HCT116 (cell line): ENCODE data around the gene SAYSD1. TPM values are rescaled to one million over a fixed set of nuclear protein-coding genes. Genes with fewer than 3 reads are reported as not detected.

ENCODE experiments used
- ATAC-seq: fragments of 200-7000 bp; cut with Tn5 transposase; 2 replicates; pipeline ENCODE4 v1.9.1; 2020; ENCODE audit warnings: mild to moderate bottlenecking, moderate library complexity
- BruUV-seq: library from RNA; stranded (reverse); fragments of 400-500 nt; replicated peaks from 2 replicates; lab custom pipeline; 2021; lab: Mats Ljungman, UMichigan
- CTCF ChIA-PET: fragments of 300-600 bp; sonication (Branson Sonifier 250); formaldehyde crosslinking; loops from one replicate; lab custom pipeline; 2021; ENCODE audit warnings: antibody characterized with exemption; lab: Charles Lee
- POLR2A ChIA-PET: fragments of 300-600, 350-600 bp; sonication (Branson Sonifier 250); formaldehyde crosslinking; loops from one replicate; lab custom pipeline; 2021; ENCODE audit warnings: antibody characterized with exemption; lab: Charles Lee
- RAD21 ChIA-PET, 2 experiments: fragments of 300-600 bp; sonication (Branson Sonifier 250); formaldehyde crosslinking; loops; one replicate each; lab custom pipeline; 2023; ENCODE audit warnings: low total read pairs in 2 of 2; ENCODE audit not compliant: uncharacterized antibody in 2 of 2, unreplicated experiment in 2 of 2, low non-redundant PET in 1 of 2; lab: Charles Lee
- DNase-seq: peaks from one replicate; pipeline ENCODE4 v3.0.0-alpha.2; 2010; ENCODE audit warnings: low read depth, low spot score
- H2AFZ ChIP-seq: fragments of 200-600 bp; shearing (Covaris generic), sonication (generic); 2 replicates; pipeline ENCODE4 v1.6.1; 2017; ENCODE audit warnings: low read depth, mixed run types, mixed read lengths, antibody characterized with exemption, low read length; ENCODE audit not compliant: poor library complexity, severe bottlenecking
- H3K27ac ChIP-seq: 2 replicates; pipeline ENCODE4 v1.5.1; 2012; ENCODE audit warnings: low read depth, low read length
- H3K27me3 ChIP-seq: fragments of 200-600 bp; sonication (generic); 2 replicates; pipeline ENCODE4 v1.6.1; 2016; ENCODE audit warnings: mixed run types, low read length, mixed read lengths; ENCODE audit not compliant: insufficient read depth
- H3K36me3 ChIP-seq, 2 experiments: fragments of 200-500 bp in 1 of 2; fragments of 200-600 bp in 1 of 2; sonication (Bioruptor generic) in 1 of 2; sonication (generic) in 1 of 2; 2 replicates each; pipeline versions ENCODE4 v1.5.1 to v1.6.1; 2014 to 2016; ENCODE audit warnings: low read length in 2 of 2, inconsistent platforms in 1 of 2, mixed read lengths in 1 of 2, mixed run types in 1 of 2; ENCODE audit not compliant: insufficient read depth in 2 of 2, control insufficient read depth in 1 of 2
- H3K4me1 ChIP-seq, 2 experiments: fragments of 200-600 bp in 1 of 2; sonication (generic) in 1 of 2; 2 replicates each; pipeline versions ENCODE4 v1.5.1 to v1.6.1; 2012 to 2017; ENCODE audit warnings: low read length in 2 of 2, inconsistent platforms in 1 of 2, mild to moderate bottlenecking in 1 of 2, mixed read lengths in 1 of 2, mixed run types in 1 of 2, moderate library complexity in 1 of 2; ENCODE audit not compliant: insufficient read depth in 2 of 2, control insufficient read depth in 1 of 2
- H3K4me2 ChIP-seq: fragments of 200-600 bp; sonication (generic); 2 replicates; pipeline ENCODE4 v1.6.1; 2017; ENCODE audit warnings: mixed run types, low read length, mixed read lengths
- H3K4me3 ChIP-seq, 2 experiments: fragments of 200-600 bp in 1 of 2; sonication (generic) in 1 of 2; replicated peaks in 1 of 2; 2 replicates each; pipeline ENCODE4 v1.5.1; 2011 to 2016; ENCODE audit warnings: low read length in 2 of 2, control low read depth in 1 of 2, low read depth in 1 of 2, mild to moderate bottlenecking in 1 of 2, mixed read lengths in 1 of 2, mixed run types in 1 of 2
- H3K79me2 ChIP-seq: fragments of 200-600 bp; sonication (generic); 2 replicates; pipeline ENCODE4 v1.6.1; 2017; ENCODE audit warnings: mild to moderate bottlenecking, mixed run types, low read length, moderate library complexity, mixed read lengths; ENCODE audit not compliant: insufficient read depth
- H3K9ac ChIP-seq: fragments of 200-600 bp; sonication (generic); 2 replicates; pipeline ENCODE4 v1.6.1; 2016; ENCODE audit warnings: low read length, mixed read lengths
- H3K9me2 ChIP-seq: fragments of 200-600 bp; sonication (generic), shearing (Covaris generic); 2 replicates; pipeline ENCODE4 v1.6.1; 2017; ENCODE audit warnings: mixed run types, mild to moderate bottlenecking, moderate library complexity; ENCODE audit not compliant: insufficient read depth
- H3K9me3 ChIP-seq, 2 experiments: fragments of 200-500 bp in 1 of 2; fragments of 200-600 bp in 1 of 2; sonication (Bioruptor generic) in 1 of 2; sonication (generic) in 1 of 2; 2 replicates each; pipeline ENCODE4 v1.6.1; 2014 to 2017; ENCODE audit warnings: low read length in 2 of 2, mixed read lengths in 2 of 2, inconsistent platforms in 1 of 2, low read depth in 1 of 2, mild to moderate bottlenecking in 1 of 2, mixed run types in 1 of 2, moderate library complexity in 1 of 2; ENCODE audit not compliant: control insufficient read depth in 1 of 2, insufficient read depth in 1 of 2
- H4K20me1 ChIP-seq: fragments of 200-600 bp; sonication (generic), shearing (Covaris generic); 2 replicates; pipeline ENCODE4 v1.6.1; 2017; ENCODE audit warnings: mixed run types, mild to moderate bottlenecking, moderate library complexity; ENCODE audit not compliant: insufficient read depth
- CBX3 ChIP-seq: IDR thresholded peaks from 2 replicates; pipeline ENCODE4 v1.6.1; 2012; ENCODE audit warnings: low read depth
- CEBPB ChIP-seq: IDR thresholded peaks from 2 replicates; pipeline ENCODE4 v1.6.1; 2012; ENCODE audit warnings: low read depth
- EGR1 ChIP-seq: IDR thresholded peaks from 2 replicates; pipeline ENCODE4 v1.6.1; 2012; ENCODE audit warnings: low read depth
- ELF1 ChIP-seq: IDR thresholded peaks from 2 replicates; pipeline ENCODE4 v1.6.1; 2012; ENCODE audit warnings: low read depth, borderline replicate concordance
- EZH2 ChIP-seq: fragments of 200-600 bp; sonication (generic); IDR thresholded peaks from 2 replicates; pipeline ENCODE4 v1.6.1; 2017; ENCODE audit warnings: antibody characterized with exemption, mixed run types
- EZH2phosphoT487 ChIP-seq: fragments of 200-600 bp; IDR thresholded peaks from 2 replicates; pipeline ENCODE4 v1.6.1; 2018; ENCODE audit warnings: antibody characterized with exemption, borderline replicate concordance
- FOSL1 ChIP-seq: IDR thresholded peaks from 2 replicates; pipeline ENCODE4 v1.6.1; 2012; ENCODE audit warnings: low read depth
- JUND ChIP-seq: IDR thresholded peaks from 2 replicates; pipeline ENCODE4 v1.6.1; 2012
- MAX ChIP-seq: IDR thresholded peaks from 2 replicates; pipeline ENCODE4 v1.6.1; 2012
- POLR2A ChIP-seq: IDR thresholded peaks from 2 replicates; pipeline ENCODE4 v1.7.0; 2011; ENCODE audit warnings: borderline replicate concordance; ENCODE audit not compliant: insufficient read depth, insufficient read length; ENCODE audit errors: extremely low read depth
- POLR2AphosphoS5 ChIP-seq: IDR thresholded peaks from 2 replicates; pipeline ENCODE4 v1.6.1; 2011; ENCODE audit warnings: mild to moderate bottlenecking, low read depth, low read length, moderate library complexity
- RAD21 ChIP-seq: IDR thresholded peaks from 2 replicates; pipeline ENCODE4 v1.6.1; 2012; ENCODE audit warnings: low read depth, mild to moderate bottlenecking
- SIN3A ChIP-seq: IDR thresholded peaks from 2 replicates; pipeline ENCODE4 v1.6.1; 2012; ENCODE audit warnings: low read depth
- SP1 ChIP-seq: IDR thresholded peaks from 2 replicates; pipeline ENCODE4 v1.6.1; 2012; ENCODE audit warnings: low read depth
- SRF ChIP-seq: IDR thresholded peaks from 2 replicates; pipeline ENCODE4 v1.6.1; 2012; ENCODE audit warnings: low read depth
- TCF7L2 ChIP-seq: IDR thresholded peaks from 2 replicates; pipeline ENCODE4 v1.7.0; 2011; ENCODE audit warnings: borderline replicate concordance, inconsistent platforms; ENCODE audit not compliant: insufficient read depth, insufficient read length; ENCODE audit errors: extremely low read depth
- YY1 ChIP-seq: IDR thresholded peaks from 2 replicates; pipeline ENCODE4 v1.6.1; 2011; ENCODE audit warnings: low read length, low read depth, moderate library complexity, mild to moderate bottlenecking; ENCODE audit not compliant: insufficient replicate concordance; ENCODE audit errors: extremely low read depth
- ZFX ChIP-seq: fragments of 450-650 bp; IDR thresholded peaks from 2 replicates; pipeline ENCODE4 v1.6.1; 2017
- ZNF274 ChIP-seq: fragments of 200-500 bp; sonication (Bioruptor generic); IDR thresholded peaks from 2 replicates; pipeline ENCODE4 v1.6.1; 2014; ENCODE audit warnings: mild to moderate bottlenecking, low read depth, low read length, inconsistent platforms
- intact Hi-C: fragments of 100-400 bp; cut with micrococcal nuclease; formaldehyde crosslinking; loops from 2 replicates; pipeline ENCODE4 v1.10.0; 2022
- total RNA-seq: library from RNA; stranded (reverse); gene quantifications from one replicate; pipeline ENCODE4 v1.2.1, GENCODE V29; 2021; ENCODE audit not compliant: unreplicated experiment
- TF ChIP-seq, protein P1 (sequence below): IDR thresholded peaks from 2 replicates; pipeline ENCODE4 v1.6.1; 2012; ENCODE audit warnings: low read depth

Gene SAYSD1
- total RNA-seq, 1 experiment from 2014 or later, result 10.1 TPM

DNA sequence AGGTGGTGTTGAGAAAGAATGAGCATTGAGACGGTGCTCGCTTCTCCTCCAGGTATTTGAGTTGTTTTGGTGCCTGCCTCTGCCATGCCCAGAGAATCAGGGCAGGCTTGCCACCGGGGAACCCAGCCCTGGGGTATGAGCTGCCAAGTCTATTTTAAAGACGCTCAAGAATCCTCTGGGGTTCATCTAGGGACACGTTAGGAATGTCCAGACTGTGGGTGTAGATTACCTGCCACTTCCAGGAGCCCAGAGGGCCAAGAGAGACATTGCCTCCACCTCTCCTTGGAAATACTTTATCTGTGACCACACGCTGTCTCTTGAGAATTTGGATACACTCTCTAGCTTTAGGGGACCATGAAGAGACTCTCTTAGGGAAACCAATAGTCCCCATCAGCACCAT lies 28.3 kb downstream of the SAYSD1 start:
- Histone ChIP-seq H3K9me2 (no peaks in the 10 kb centered on the region), H3K27me3 (peaks cover 86% of the 10 kb centered on the region), H3K9ac (no peak overlapping the region), H3K27ac (no peak overlapping the region), H3K4me2 (no peak overlapping the region), H4K20me1 (no peaks in the 10 kb centered on the region), H3K4me3 (no peak overlapping the region), H3K4me1 (no peaks in the 10 kb centered on the region), H2AFZ (no peak overlapping the region), H3K36me3 (no peaks in the 10 kb centered on the region), H3K79me2 (no peaks in the 10 kb centered on the region), H3K9me3 (no peaks in the 10 kb centered on the region)
- intact Hi-C loops, result no loop called here
- ATAC-seq (no peak), DNase-seq (no peak)
- TF ChIP-seq MAX, result no peak
- RAD21 ChIA-PET, result no interaction called here
- CTCF ChIA-PET, result no interaction called here
- POLR2A ChIA-PET, result no interaction called here
- no TSS peak for BruUV-seq

DNA sequence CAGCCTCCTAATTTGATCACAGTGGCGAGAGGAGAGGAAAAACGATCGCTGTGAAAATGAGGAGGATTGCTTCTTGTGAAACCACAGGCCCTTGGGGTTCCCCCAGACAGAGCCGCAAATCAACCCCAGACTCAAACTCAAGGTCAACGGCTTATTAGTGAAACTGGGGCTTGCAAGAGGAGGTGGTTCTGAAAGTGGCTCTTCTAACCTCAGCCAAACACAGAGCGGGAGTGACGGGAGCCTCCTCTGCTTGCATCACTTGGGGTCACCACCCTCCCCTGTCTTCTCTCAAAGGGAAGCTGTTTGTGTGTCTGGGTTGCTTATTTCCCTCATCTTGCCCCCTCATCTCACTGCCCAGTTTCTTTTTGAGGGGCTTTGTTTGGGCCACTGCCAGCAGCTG lies 28.7 kb downstream of the SAYSD1 start:
- no peaks in the 10 kb centered on the region for H3K4me1 ChIP-seq
- peaks cover 82% of the 10 kb centered on the region for H3K27me3 ChIP-seq
- no peaks in the 10 kb centered on the region for H3K79me2 ChIP-seq
- H3K4me2 ChIP-seq, result no peak overlapping the region
- no peak for DNase-seq
- no peak overlapping the region for H2AFZ ChIP-seq
- TF ChIP-seq SP1 (no peak), EZH2phosphoT487 (no peak), MAX (no peak), ZNF274 (no peak), FOSL1 (no peak), SRF (no peak), RAD21 (no peak), CBX3 (no peak), SIN3A (no peak), EGR1 (no peak), JUND (no peak), ZFX (no peak), EZH2 (no peak), TCF7L2 (no peak), CEBPB (no peak), YY1 (no peak), POLR2AphosphoS5 (no peak), ELF1 (no peak), POLR2A (no peak)
- TF ChIP-seq, protein P1, sequence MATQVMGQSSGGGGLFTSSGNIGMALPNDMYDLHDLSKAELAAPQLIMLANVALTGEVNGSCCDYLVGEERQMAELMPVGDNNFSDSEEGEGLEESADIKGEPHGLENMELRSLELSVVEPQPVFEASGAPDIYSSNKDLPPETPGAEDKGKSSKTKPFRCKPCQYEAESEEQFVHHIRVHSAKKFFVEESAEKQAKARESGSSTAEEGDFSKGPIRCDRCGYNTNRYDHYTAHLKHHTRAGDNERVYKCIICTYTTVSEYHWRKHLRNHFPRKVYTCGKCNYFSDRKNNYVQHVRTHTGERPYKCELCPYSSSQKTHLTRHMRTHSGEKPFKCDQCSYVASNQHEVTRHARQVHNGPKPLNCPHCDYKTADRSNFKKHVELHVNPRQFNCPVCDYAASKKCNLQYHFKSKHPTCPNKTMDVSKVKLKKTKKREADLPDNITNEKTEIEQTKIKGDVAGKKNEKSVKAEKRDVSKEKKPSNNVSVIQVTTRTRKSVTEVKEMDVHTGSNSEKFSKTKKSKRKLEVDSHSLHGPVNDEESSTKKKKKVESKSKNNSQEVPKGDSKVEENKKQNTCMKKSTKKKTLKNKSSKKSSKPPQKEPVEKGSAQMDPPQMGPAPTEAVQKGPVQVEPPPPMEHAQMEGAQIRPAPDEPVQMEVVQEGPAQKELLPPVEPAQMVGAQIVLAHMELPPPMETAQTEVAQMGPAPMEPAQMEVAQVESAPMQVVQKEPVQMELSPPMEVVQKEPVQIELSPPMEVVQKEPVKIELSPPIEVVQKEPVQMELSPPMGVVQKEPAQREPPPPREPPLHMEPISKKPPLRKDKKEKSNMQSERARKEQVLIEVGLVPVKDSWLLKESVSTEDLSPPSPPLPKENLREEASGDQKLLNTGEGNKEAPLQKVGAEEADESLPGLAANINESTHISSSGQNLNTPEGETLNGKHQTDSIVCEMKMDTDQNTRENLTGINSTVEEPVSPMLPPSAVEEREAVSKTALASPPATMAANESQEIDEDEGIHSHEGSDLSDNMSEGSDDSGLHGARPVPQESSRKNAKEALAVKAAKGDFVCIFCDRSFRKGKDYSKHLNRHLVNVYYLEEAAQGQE, result no peak
- ChIA-PET RAD21 (no interaction called here), POLR2A (no interaction called here), CTCF (no interaction called here)
- no peaks in the 10 kb centered on the region for H3K36me3 ChIP-seq
- H3K9me3 ChIP-seq, result no peaks in the 10 kb centered on the region
- H3K9me2 ChIP-seq, result no peaks in the 10 kb centered on the region
- no TSS peak for BruUV-seq
- H3K27ac ChIP-seq, result no peak overlapping the region
- H3K9ac ChIP-seq, result no peak overlapping the region
- intact Hi-C loops, result no loop called here
- ATAC-seq, result no peak
- no peaks in the 10 kb centered on the region for H4K20me1 ChIP-seq
- H3K4me3 ChIP-seq, result no peak overlapping the region
